HG03196 (cell line): ENCODE measurements around the gene SLC39A8.

Source experiments
- ATAC-seq: cut with Tn5 transposase; IDR thresholded peaks from one replicate; pipeline ENCODE4 v1.9.1; 2021; ENCODE audit not compliant: unreplicated experiment

Gene SLC39A8

GRCh38 chr4:102234243-102234838 is 110.9 kb downstream of the SLC39A8 start:
- ATAC-seq = no peak

- ATAC-seq = no peak
Measured at GRCh38 chr4:102230194-102230593, 115.1 kb downstream of the SLC39A8 start.

GRCh38 chr4:102227388-102227787 is 117.9 kb downstream of the SLC39A8 start:
- no peak for ATAC-seq

- no peak for ATAC-seq
Measured at GRCh38 chr4:102223461-102223860, 121.8 kb downstream of the SLC39A8 start.

- no peak for ATAC-seq
Measured at GRCh38 chr4:102222838-102223409, 122.4 kb downstream of the SLC39A8 start.

GRCh38 chr4:102219129-102219528 is 126.2 kb downstream of the SLC39A8 start:
- ATAC-seq = no peak

GRCh38 chr4:102218656-102219055 is 126.6 kb downstream of the SLC39A8 start:
- ATAC-seq = no peak

GRCh38 chr4:102217775-102218355 is 127.4 kb downstream of the SLC39A8 start:
- ATAC-seq = no peak

GRCh38 chr4:102217345-102217744 is 127.9 kb downstream of the SLC39A8 start:
- no peak for ATAC-seq

GRCh38 chr4:102216666-102217065 is 128.6 kb downstream of the SLC39A8 start:
- ATAC-seq = no peak

GRCh38 chr4:102213031-102213430 is 132.3 kb downstream of the SLC39A8 start:
- ATAC-seq = no peak
